ENCODE results near the gene UBE2E2.

DNA sequence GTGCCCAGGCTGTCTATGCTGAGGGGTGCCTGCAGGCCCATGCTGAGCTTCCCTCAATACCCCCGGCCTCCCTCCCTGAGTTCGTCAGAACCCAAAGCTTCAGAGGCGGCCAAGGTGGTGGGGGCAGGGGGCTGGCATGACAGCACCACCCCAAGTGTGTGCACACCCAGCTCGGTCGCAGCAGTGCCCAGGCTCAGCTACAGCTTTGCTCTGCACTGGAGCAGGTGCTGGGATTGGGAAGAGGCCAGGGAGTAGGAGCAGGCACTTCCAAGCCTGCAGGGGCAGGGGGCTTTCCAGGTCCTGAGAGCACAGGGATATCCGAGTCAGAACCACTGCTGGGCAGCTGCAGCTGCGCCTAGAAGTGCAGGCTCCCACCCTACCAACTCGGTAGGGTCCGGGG, 283.9 kb downstream of the UBE2E2 start:
- TF ChIP-seq RARB (CRISPR knock-in tag; IDR thresholded peaks at IDR 0.05), result no peak
- TF ChIP-seq, protein P1, sequence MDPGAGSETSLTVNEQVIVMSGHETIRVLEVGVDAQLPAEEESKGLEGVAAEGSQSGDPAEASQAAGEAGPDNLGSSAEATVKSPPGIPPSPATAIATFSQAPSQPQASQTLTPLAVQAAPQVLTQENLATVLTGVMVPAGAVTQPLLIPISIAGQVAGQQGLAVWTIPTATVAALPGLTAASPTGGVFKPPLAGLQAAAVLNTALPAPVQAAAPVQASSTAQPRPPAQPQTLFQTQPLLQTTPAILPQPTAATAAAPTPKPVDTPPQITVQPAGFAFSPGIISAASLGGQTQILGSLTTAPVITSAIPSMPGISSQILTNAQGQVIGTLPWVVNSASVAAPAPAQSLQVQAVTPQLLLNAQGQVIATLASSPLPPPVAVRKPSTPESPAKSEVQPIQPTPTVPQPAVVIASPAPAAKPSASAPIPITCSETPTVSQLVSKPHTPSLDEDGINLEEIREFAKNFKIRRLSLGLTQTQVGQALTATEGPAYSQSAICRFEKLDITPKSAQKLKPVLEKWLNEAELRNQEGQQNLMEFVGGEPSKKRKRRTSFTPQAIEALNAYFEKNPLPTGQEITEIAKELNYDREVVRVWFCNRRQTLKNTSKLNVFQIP (CRISPR knock-in tag; IDR thresholded peaks at IDR 0.05; ENCODE audit: borderline replicate concordance, low read depth), result no peak
- TF ChIP-seq ESRRG (CRISPR knock-in tag; IDR thresholded peaks at IDR 0.05), result no peak
- TF ChIP-seq BACH2 (CRISPR knock-in tag; IDR thresholded peaks at IDR 0.05; ENCODE audit: borderline replicate concordance), result no peak
- no peak for TF ChIP-seq ZFP3 (CRISPR knock-in tag; IDR thresholded peaks at IDR 0.05)
- TF ChIP-seq, protein P2, sequence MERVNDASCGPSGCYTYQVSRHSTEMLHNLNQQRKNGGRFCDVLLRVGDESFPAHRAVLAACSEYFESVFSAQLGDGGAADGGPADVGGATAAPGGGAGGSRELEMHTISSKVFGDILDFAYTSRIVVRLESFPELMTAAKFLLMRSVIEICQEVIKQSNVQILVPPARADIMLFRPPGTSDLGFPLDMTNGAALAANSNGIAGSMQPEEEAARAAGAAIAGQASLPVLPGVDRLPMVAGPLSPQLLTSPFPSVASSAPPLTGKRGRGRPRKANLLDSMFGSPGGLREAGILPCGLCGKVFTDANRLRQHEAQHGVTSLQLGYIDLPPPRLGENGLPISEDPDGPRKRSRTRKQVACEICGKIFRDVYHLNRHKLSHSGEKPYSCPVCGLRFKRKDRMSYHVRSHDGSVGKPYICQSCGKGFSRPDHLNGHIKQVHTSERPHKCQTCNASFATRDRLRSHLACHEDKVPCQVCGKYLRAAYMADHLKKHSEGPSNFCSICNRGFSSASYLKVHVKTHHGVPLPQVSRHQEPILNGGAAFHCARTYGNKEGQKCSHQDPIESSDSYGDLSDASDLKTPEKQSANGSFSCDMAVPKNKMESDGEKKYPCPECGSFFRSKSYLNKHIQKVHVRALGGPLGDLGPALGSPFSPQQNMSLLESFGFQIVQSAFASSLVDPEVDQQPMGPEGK (CRISPR knock-in tag; IDR thresholded peaks at IDR 0.05; ENCODE audit: borderline replicate concordance), result no peak
- TF ChIP-seq TSHZ2 (CRISPR knock-in tag; IDR thresholded peaks at IDR 0.05), result no peak
- no peak for TF ChIP-seq ARNTL (CRISPR knock-in tag; IDR thresholded peaks at IDR 0.05; ENCODE audit: borderline replicate concordance, low read depth)
